ENCODE measurements around the gene HDAC11.

HDAC11 gene

DNA sequence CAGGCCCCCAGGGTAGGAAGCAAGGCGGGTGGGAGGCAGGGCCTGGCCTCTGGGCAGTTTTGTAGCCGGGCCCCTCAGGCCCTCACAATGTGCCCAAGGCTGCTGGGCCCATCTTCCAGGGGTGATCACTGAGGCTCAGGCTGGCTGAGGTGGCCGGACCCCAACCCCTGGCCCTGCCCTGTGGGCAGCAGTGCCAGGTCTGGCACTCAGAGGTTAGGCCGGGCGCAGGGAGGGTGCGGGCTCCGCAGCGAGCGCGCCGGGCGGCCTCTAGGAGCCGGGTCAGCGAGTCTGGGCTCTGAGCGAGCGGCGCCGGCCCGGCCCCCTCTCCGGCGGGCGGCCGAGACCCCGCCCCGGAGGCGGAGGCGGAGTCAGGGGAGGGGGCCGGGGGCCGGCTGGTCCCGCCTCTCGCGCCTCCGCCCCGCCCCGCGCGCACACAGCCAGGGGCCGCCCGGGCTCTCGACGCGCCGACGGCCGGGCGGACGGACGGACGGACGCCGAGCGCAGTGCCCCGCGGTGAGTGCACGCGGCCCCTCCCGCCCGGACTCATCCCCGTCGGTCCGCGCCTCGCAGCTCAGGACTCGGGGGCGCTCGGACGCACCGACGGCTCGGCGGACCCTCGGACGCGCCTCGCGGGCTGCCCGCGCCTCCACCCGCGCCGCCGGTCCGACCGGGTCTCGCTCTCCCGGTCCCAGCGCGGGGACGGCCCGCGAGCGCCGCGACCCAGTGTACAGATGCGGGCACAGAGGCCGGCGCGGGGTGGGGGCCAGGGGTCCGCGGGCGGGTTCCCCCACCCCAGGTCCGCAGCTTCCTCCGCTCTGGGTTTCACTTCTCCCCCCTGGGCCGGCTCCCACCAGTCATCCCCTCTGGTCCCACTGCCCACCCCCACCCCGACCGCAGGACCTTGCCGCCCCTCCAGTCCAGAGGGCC is 68.9 kb downstream of the HDAC11 start, which contains the start of gene FBLN2:
Gene FBLN2, plus strand, starts transcription at position 430 of the 927 bp plus-strand sequence. CDS start 21,231 bp downstream, outside the sequence.
- peak within 1 kb of the TSS; percentile 50 for H3K4me2 ChIP-seq (ENCODE audit: low read length)

GRCh38 chr3:13549623-13550422 is 69.7 kb downstream of the HDAC11 start:
- H3K9ac ChIP-seq = no peak overlapping the region
- no peak overlapping the region for H3K4me3 ChIP-seq (ENCODE audit: low read depth, low read length)
- H3K79me2 ChIP-seq = no peaks in the 10 kb centered on the region
- no peaks in the 10 kb centered on the region for H3K4me1 ChIP-seq
- no peak for TF ChIP-seq CTCF (IDR thresholded peaks at IDR 0.05)
- H2AFZ ChIP-seq = no peak overlapping the region
- no peak overlapping the region for H3K27ac ChIP-seq
- H3K4me2 ChIP-seq (ENCODE audit: low read length) = no peak overlapping the region
- H3K36me3 ChIP-seq (ENCODE audit: control insufficient read depth, insufficient read depth, low read length) = no peaks in the 10 kb centered on the region
- no peaks in the 10 kb centered on the region for H3K9me3 ChIP-seq (ENCODE audit: control insufficient read depth, low read length)
- H3K27me3 ChIP-seq (ENCODE audit: control insufficient read depth, insufficient read depth, low read length) = no peaks in the 10 kb centered on the region

More for the DNA sequence above, 68.9 kb downstream of the HDAC11 start, which contains the start of gene FBLN2:
- Histone ChIP-seq H3K36me3 (ENCODE audit: control insufficient read depth, insufficient read depth, low read length) (no peaks in the 10 kb centered on the region), H3K9ac (no peak within 1 kb of the TSS), H3K27ac (no peak within 1 kb of the TSS), H2AFZ (peak within 1 kb of the TSS; percentile 64), H3K27me3 (ENCODE audit: control insufficient read depth, insufficient read depth, low read length) (no peaks in the 10 kb centered on the region), H3K4me1 (no peaks in the 10 kb centered on the region), H3K9me3 (ENCODE audit: control insufficient read depth, low read length) (no peaks in the 10 kb centered on the region), H3K4me3 (ENCODE audit: low read depth, low read length) (peak within 1 kb of the TSS; percentile 27), H3K79me2 (no peaks in the 10 kb centered on the region)
- no peak for TF ChIP-seq CTCF (IDR thresholded peaks at IDR 0.05)

GRCh38 chr3:13550423-13550690 is 70.3 kb downstream of the HDAC11 start:
- no peak overlapping the region for H2AFZ ChIP-seq
- no peaks in the 10 kb centered on the region for H3K9me3 ChIP-seq (ENCODE audit: control insufficient read depth, low read length)
- H3K9ac ChIP-seq = no peak overlapping the region
- no peak overlapping the region for H3K27ac ChIP-seq
- H3K79me2 ChIP-seq = no peaks in the 10 kb centered on the region
- H3K36me3 ChIP-seq (ENCODE audit: control insufficient read depth, insufficient read depth, low read length) = no peaks in the 10 kb centered on the region
- H3K4me3 ChIP-seq (ENCODE audit: low read depth, low read length) = no peak overlapping the region
- no peaks in the 10 kb centered on the region for H3K27me3 ChIP-seq (ENCODE audit: control insufficient read depth, insufficient read depth, low read length)
- no peaks in the 10 kb centered on the region for H3K4me1 ChIP-seq
- TF ChIP-seq CTCF (IDR thresholded peaks at IDR 0.05) = no peak
- no peak overlapping the region for H3K4me2 ChIP-seq (ENCODE audit: low read length)

GRCh38 chr3:13550791-13551360 is 70.8 kb downstream of the HDAC11 start:
- Histone ChIP-seq H2AFZ (no peak overlapping the region), H3K79me2 (no peaks in the 10 kb centered on the region), H3K9me3 (ENCODE audit: control insufficient read depth, low read length) (no peaks in the 10 kb centered on the region), H3K4me1 (no peaks in the 10 kb centered on the region), H3K4me2 (ENCODE audit: low read length) (no peak overlapping the region), H3K4me3 (ENCODE audit: low read depth, low read length) (no peak overlapping the region), H3K36me3 (ENCODE audit: control insufficient read depth, insufficient read depth, low read length) (no peaks in the 10 kb centered on the region), H3K27ac (no peak overlapping the region), H3K9ac (no peak overlapping the region), H3K27me3 (ENCODE audit: control insufficient read depth, insufficient read depth, low read length) (no peaks in the 10 kb centered on the region)
- TF ChIP-seq CTCF (IDR thresholded peaks at IDR 0.05) = no peak
